Raji (cell line): Measurements from ENCODE around the gene ITGBL1.

Experiments
- POLR2A ChIP-seq: IDR thresholded peaks from 2 replicates; pipeline ENCODE4 v1.6.1; 2011; ENCODE audit warnings: low read depth, low read length, control low read depth; ENCODE audit not compliant: insufficient read depth

Gene ITGBL1

DNA sequence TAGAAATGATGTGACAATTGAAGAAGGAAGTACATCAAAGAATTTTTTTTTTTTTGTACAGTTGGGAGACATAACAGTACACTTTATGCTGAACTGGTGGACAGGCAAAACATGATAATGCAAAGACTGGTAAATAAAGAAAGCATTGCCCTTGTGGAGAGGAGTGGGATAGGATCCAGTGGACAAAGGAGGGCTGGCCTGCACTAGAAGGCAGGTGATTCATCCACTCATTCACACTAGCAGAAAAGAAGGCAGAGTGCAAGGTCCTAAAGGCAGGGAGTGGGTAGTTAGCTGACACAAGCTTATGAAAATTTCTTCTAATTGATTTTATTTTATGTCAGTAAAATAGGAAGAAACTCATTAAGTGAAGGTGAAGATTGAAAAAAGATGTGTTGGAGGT, 18.6 kb upstream of the ITGBL1 start:
- no peak for TF ChIP-seq POLR2A

DNA sequence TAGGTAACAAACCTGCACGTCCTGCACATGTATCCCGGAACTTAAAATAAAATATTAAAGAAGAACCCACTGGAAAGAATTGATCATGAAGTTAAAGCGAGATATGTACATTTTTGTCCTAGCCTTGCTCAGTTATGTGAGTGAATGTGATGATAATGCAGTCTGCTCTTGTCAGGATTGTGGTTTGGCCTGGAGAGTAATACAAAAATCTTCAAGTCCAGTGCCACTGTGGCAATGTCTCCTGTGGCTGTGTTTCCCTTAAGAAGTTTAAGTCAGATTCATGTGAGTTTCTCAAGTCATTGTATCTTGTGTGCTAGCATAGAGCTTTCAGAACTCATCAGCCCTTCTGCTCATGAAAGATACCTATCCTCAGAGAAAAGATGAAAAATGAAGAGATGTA, 18.0 kb upstream of the ITGBL1 start:
- no peak for TF ChIP-seq POLR2A

DNA sequence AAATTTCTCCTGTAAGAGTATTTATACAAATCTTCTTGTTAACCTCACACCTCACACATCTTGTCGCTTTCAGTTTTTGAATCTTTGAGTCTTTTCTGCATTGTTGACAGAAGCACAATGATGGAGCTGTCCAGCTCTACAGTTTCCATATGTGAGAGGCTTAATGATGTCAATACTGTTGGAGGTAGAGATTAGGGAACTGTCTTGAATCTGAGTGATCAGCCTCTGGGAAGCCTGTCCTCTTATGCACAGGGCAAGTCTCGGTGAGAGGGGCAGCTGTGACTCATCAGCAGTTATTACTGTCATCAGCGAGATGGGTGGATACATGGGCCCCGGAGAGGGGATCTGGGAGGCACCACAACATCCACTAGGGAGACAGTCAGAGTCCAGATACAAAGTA, 4.6 kb upstream of the ITGBL1 start:
- no peak for TF ChIP-seq POLR2A

DNA sequence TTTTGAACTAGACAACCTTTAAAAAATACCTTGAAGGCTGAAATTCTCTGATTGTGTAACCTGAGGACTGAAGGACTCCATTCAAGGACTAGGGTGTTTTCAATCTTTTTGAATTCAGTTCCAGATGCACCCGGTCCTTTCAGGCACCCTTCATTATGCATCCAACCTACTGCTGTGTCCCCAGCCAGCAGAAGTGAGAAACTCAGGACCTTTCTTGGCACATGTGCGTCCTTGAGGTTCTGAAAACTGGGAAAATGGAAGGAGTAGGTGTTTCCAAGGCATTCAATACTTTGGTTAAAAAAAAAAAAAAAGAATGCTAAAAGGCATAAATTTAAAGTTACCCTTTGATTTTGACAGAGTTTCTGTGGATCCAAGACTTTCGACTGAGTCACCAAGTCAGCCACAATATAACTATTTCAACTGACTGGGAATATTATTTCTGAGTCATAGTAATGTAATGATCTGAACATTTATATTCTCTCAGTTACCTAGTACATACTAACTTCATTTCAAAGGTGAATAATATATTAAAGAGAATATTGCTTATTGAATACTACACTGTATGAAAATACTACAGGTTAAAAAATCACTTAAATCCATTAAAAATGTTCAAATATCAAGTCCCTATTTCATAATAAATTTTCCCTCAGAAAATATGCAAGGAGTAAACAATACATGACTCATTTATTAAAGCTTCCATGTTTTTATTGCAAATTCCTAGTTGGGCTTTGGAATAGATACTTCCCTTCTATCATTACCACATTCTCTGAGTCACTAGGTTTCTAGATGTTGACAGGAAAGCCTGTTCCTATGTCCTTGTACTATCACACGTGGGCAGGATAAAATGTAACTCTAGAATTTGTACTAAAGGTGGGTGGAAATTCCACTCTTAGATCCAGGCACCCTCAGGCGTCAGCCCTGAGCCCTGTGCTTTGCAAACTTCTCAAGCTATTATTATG, 2.4 kb upstream of the ITGBL1 start:
- TF ChIP-seq POLR2A = no peak

DNA sequence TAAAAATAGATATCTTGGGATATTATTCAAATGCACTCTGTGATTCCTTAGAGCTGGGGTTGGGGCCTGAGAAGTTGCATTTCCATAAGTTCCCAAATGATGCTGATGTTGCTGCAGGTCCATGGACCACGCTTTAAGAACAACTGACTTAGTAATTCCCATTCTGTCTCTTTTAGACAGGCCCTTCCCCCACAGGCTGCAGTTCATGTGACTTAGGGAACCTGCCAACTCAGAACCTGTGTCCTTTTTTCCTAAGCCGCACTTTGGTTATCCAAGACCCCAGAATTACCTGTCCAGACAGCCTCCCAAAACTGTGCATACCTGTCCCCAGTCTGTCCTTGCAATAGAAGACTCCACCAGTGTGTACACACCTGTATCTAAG, 1.7 kb upstream of the ITGBL1 start:
- TF ChIP-seq POLR2A = no peak

DNA sequence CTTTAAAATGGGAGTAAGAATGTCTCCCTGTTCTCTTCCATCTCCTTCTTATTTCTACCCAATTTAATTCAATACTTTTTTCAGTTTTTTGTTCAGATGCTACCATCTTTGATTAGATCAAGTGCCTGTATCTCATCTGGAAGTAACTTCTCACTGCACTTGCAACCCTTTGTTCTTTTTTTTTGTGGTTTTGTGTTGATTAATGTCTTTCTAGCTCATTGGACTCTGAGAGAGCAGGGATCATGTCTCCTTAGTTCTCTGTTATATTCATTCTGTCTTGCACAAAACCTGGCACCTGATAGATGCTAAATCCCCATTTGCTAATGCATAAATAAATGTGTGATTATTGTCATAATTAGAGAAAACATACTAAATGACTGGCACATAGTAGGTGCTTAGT, 834 bp upstream of the ITGBL1 start:
- TF ChIP-seq POLR2A = no peak

DNA sequence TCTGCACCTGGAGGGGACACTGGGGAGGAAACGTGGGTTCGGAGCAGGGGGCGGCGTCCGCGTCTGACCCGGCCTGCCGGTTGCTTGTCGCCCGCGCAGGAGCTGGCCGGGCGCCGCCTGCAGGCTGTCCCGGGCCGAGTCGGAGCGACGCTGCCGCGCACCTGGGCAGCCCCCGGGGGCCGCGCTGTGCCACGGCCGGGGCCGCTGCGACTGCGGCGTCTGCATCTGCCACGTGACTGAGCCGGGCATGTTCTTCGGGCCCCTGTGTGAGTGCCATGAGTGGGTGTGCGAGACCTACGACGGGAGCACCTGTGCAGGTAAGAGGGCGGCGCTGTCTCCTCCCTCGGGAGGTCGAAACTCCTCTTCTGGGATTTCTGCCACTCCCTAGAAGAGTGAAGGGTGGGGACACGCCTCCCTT, 1.3 kb downstream of the ITGBL1 start:
- TF ChIP-seq POLR2A = no peak

DNA sequence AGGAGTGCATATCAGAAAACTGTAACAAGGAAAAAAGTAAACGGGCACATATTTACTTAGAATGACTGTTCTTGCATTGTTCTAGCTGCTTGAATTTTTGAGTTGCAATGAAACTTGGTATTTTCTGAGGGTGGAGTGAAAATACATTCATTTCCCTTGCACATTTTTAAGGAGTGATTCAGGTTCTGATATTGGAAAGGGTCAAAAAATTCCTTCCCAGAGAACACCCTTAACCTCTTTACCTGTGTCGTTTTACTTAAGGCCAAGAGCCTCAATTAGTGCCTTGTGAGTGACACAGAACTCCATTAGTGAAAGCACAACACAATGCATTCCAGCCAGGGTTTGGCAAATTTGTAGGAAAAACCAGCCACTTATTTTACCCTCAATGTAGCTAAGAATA, 2.3 kb downstream of the ITGBL1 start:
- no peak for TF ChIP-seq POLR2A

DNA sequence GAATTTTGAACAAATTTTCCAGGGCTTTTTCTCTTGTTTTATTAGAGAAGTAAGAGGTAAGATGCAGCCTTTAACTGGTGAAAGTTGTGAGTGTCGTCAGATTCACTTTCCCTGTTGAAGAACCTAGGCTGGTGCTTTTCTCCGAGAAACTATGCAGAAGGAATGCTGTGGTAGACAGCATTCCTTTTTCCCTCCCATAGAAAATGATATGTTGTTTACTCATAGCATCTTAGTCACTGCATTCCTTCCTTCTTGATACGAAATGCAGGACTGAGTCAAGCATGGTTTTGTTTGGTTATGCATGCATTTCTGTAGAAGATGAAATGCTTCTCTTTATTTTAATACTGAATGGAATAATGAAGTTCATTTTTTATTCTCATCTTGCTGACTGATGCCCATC, 3.4 kb downstream of the ITGBL1 start:
- no peak for TF ChIP-seq POLR2A

DNA sequence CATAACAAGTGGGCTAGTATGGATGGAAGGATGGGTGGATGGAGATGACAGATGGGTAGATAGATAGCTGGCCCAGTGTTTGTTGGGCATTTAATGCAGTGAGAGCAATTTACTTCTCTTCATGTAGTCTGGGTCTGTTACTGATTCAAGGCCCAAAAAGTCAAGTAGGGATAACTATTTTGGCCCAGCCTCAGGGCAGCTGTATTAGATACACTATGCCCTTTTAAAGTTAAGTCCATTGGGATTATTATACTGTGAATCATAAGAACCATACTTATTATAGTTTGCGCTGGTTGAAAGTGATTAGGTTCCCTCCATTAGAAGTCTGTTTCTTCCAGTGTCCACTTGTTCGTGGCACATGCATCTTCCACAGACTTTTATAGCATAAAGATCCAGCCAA, 4.7 kb downstream of the ITGBL1 start:
- TF ChIP-seq POLR2A = no peak

DNA sequence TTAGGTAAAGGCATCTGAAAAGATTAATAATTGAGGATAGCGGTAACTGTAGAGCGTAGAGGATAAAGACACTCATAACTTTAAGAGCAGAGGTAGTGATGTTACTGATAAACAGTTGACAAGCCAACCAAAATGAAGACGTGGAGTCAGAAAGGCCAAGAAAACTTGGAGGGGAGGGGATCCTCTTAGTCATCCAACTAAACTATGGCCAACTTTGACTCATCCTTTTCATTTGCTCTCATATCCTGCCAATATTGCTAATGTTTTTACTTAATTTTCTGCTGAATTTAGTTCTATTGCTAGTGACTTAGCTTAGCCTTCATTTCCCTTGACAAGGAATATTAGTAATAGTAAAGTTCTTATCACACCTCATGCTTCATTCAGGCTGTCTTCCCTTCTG, 13.4 kb downstream of the ITGBL1 start:
- TF ChIP-seq POLR2A = no peak

DNA sequence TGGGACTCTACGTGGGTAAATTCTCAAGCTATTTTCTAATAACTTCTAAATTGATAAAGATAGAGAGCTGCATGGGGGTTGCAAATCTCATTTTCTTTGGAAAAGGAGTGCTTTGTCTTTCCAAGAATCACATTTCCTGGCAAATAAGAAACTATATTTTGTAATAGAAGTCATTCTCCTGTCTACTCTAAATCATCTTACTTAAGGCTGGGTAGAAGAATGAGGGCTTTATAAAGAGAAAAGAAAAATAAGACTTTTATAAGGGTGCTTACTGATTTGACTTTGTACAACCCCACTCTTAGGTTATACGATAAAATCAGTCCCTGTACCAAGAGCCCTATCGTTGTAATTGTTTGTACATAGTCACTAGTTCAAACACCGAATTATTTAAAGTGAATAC, 14.9 kb downstream of the ITGBL1 start:
- no peak for TF ChIP-seq POLR2A

DNA sequence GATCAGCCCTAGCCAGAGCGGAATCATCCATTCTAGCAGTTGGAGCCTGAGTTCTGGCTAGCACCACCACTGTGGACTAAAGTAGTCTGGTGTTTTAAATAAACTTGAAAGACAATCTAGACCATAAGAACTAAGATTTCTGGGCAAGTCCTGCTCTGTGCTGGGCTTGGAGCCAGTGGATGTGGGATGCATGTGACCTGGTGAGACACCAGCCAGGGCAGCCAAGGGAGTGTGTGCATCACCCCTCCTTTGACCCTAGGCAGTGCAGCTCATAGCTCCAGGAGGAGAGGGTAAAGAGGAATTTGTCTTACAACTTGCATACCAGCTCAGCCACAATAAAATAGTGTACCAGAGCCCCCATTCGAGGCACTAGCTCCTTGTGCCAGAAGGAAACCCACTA, 21.0 kb downstream of the ITGBL1 start:
- no peak for TF ChIP-seq POLR2A

DNA sequence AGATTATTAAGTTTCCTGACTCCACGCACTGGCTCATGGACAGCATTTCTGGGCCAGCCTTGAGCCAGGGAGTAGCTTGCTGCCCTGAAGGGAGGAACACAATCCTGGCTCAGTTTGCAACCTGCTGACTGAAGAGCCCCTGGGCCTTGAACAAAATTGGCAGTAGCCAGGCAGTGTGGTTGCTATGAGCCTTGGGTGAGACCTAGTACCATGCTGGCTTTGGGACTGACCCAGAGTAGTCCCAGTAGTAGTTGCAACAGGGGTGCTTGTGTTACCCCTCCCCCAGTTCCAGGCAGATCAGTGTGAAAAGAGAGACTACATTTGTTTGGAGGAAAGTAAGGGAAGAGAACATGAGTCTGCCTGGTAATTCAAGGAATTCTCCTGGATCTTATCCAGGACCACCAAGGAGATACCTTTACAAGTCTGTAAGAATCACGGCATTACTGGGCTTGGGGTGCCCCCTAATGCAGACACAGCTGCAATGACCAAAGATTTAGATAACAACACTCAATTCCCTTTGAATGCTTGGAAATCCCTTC, 22.0 kb downstream of the ITGBL1 start:
- TF ChIP-seq POLR2A = no peak

DNA sequence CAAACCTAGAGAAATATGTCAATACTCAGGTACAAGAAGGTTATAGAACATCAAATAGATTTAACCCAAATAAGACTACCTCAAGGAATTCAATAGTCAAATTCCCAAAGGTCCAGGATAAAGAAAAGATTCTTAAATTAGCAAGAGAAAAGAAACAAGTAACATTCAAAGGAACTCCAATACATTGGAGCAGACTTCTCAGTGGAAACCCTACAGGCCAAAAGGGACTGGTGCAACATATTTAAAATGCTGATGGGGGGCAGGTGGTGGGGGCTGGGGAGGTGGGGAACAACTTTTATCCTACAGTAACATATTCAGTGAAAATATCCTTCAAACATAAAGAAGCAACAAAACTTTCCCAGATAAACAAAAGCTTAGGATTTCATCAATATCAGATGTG, 23.1 kb downstream of the ITGBL1 start:
- TF ChIP-seq POLR2A = no peak

DNA sequence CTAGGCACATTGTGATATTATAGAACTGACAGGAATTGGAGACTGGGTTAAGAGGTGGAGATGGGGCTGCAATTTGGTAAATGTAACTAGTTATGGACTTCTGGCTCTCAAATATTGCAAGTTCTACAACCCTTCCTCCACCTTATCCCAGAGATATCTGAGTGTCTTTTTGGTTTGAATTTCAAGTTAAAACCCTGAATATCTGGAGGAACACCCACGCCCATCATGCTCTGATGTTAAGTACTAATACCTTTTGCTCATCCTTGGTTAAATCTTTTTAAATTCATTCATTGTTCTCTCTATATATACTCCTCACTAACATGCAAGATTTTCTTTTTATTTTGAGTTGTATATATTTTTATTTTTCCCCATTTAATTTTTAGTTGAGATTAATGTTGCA, 28.9 kb downstream of the ITGBL1 start:
- no peak for TF ChIP-seq POLR2A
